BE2C (cell line): ENCODE data around the gene PROZ.

ENCODE experiments used
- DNase-seq: peaks from one replicate; pipeline ENCODE4 v3.0.0-alpha.2; 2020
- H3K27me3 ChIP-seq: fragments of 250-450 bp; sonication (Bioruptor Pico); 2 replicates; pipeline ENCODE4 v1.5.1; 2020; ENCODE audit warnings: mild to moderate bottlenecking
- H3K36me3 ChIP-seq: fragments of 250-450 bp; sonication (Bioruptor Pico); 2 replicates; pipeline ENCODE4 v1.5.1; 2020; ENCODE audit warnings: mild to moderate bottlenecking
- H3K4me1 ChIP-seq: fragments of 250-450 bp; sonication (Bioruptor Pico); 2 replicates; pipeline ENCODE4 v1.5.1; 2020
- H3K4me3 ChIP-seq: 2 replicates; pipeline ENCODE4 v1.5.1; 2011; ENCODE audit warnings: low read depth, low read length
- H3K9me3 ChIP-seq: fragments of 250-450 bp; sonication (Bioruptor Pico); 2 replicates; pipeline ENCODE4 v1.5.1; 2020
- CTCF ChIP-seq: IDR thresholded peaks from 2 replicates; pipeline ENCODE4 v1.5.1; 2012; ENCODE audit warnings: mild to moderate bottlenecking, low read depth, low read length

PROZ gene

GRCh38 chr13:113146750-113147149, 11.7 kb upstream of the PROZ start:
- H3K4me3 ChIP-seq: no peak overlapping the region
- H3K36me3 ChIP-seq: no peaks in the 10 kb centered on the region
- H3K4me1 ChIP-seq: no peaks in the 10 kb centered on the region
- DNase-seq: no peak
- no peaks in the 10 kb centered on the region for H3K27me3 ChIP-seq
- no peak for TF ChIP-seq CTCF
- H3K9me3 ChIP-seq: no peaks in the 10 kb centered on the region

- no peak for TF ChIP-seq CTCF
- no peaks in the 10 kb centered on the region for H3K4me1 ChIP-seq
- H3K27me3 ChIP-seq: no peaks in the 10 kb centered on the region
- DNase-seq: no peak
- no peak overlapping the region for H3K4me3 ChIP-seq
- no peaks in the 10 kb centered on the region for H3K9me3 ChIP-seq
- H3K36me3 ChIP-seq: no peaks in the 10 kb centered on the region
These were observed 11.2 kb upstream of the PROZ start for GRCh38 chr13:113147206-113147605.

- Histone ChIP-seq H3K36me3 (no peaks in the 10 kb centered on the region), H3K4me3 (no peak overlapping the region), H3K4me1 (peaks cover 2% of the 10 kb centered on the region), H3K9me3 (no peaks in the 10 kb centered on the region), H3K27me3 (no peaks in the 10 kb centered on the region)
- DNase-seq: no peak
- TF ChIP-seq CTCF: no peak
These were observed 10.0 kb upstream of the PROZ start for GRCh38 chr13:113148407-113148806.

- H3K27me3 ChIP-seq: no peaks in the 10 kb centered on the region
- no peaks in the 10 kb centered on the region for H3K36me3 ChIP-seq
- TF ChIP-seq CTCF: no peak
- peaks cover 5% of the 10 kb centered on the region for H3K4me1 ChIP-seq
- no peaks in the 10 kb centered on the region for H3K9me3 ChIP-seq
- no peak overlapping the region for H3K4me3 ChIP-seq
- DNase-seq: no peak
These were observed 9.4 kb upstream of the PROZ start for GRCh38 chr13:113148940-113149503.

GRCh38 chr13:113149711-113150549, 8.5 kb upstream of the PROZ start:
- H3K27me3 ChIP-seq: no peaks in the 10 kb centered on the region
- H3K4me1 ChIP-seq: peaks cover 11% of the 10 kb centered on the region
- no peak overlapping the region for H3K4me3 ChIP-seq
- no peak for TF ChIP-seq CTCF
- no peaks in the 10 kb centered on the region for H3K36me3 ChIP-seq
- H3K9me3 ChIP-seq: no peaks in the 10 kb centered on the region
- DNase-seq: no peak

GRCh38 chr13:113150550-113151365, 7.7 kb upstream of the PROZ start:
- DNase-seq: no peak
- H3K9me3 ChIP-seq: no peaks in the 10 kb centered on the region; the same call in 1 of the 2 replicates
- no peaks in the 10 kb centered on the region for H3K36me3 ChIP-seq
- no peak overlapping the region for H3K4me3 ChIP-seq
- H3K27me3 ChIP-seq: no peaks in the 10 kb centered on the region
- no peak for TF ChIP-seq CTCF
- peaks cover 11% of the 10 kb centered on the region for H3K4me1 ChIP-seq
